ENCODE data around the gene GPX8.

Gene GPX8

GRCh38 chr5:55160493-55161209, 680 bp downstream of the GPX8 start:
- peak overlapping the region; percentile 84 to 93 (median 88) for H3K4me3 Mint-ChIP-seq
- H3K27ac Mint-ChIP-seq: peak overlapping the region; percentile 97 to 98 (median 98)
- H3K27me3 Mint-ChIP-seq (ENCODE audit: low read depth): peaks cover 12% of the 10 kb centered on the region
- no peaks in the 10 kb centered on the region for H3K9me3 Mint-ChIP-seq
- peaks cover 10% of the 10 kb centered on the region for H3K4me1 Mint-ChIP-seq
- H3K36me3 Mint-ChIP-seq (ENCODE audit: low read depth): peaks cover 17% of the 10 kb centered on the region
- no peak for TF ChIP-seq CTCF (IDR thresholded peaks at IDR 0.05; ENCODE audit: unreplicated experiment in 3 of 3)

DNA sequence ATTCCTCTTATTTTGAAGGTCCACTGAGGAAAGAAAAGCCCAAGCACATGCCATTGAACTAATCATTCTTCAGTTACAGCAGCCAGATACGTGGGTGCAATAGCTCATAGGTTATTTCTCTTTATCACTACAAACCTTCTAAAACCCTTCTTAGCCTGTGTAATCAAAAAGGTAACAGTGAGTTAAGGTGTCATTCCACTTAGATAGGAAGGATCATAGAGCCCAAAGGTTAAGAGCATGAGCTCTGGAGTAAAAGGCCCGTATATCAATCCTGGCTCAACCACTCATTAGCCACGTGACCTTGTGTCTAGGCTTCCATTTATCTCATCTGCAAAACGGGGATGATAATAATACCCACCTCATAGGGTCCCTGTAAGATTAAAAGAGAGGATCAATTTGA, 2.7 kb downstream of the GPX8 start:
- no peak for TF ChIP-seq CTCF (IDR thresholded peaks at IDR 0.05; ENCODE audit: unreplicated experiment in 3 of 3)
- peaks cover 10% of the 10 kb centered on the region for H3K4me1 Mint-ChIP-seq
- H3K36me3 Mint-ChIP-seq (ENCODE audit: low read depth): peaks cover 29% of the 10 kb centered on the region
- H3K9me3 Mint-ChIP-seq: no peaks in the 10 kb centered on the region
- H3K27ac Mint-ChIP-seq: no peak overlapping the region
- no peaks in the 10 kb centered on the region for H3K27me3 Mint-ChIP-seq (ENCODE audit: low read depth)
- H3K4me3 Mint-ChIP-seq: peak overlapping the region in 2 of 3 experiments; percentile 30 to 62

DNA sequence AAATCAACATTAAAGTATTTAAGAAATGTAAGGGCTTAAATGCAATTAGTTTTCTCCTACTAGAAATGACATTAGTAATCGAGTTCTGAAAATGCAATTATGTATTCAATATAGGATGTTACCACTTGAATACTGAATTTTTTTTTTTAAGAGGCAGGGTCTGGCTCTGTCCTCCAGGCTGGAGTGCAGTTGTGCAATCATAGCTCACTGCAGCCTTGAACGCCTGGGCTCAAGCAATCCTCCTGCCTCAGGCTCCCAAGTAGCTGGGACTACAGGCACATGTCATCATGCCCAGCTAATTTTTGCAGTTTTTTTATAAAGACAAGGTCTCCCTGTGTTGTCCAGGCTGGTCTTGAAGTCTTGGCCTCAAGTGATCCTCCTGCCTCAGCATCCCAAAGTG, 11.5 kb downstream of the GPX8 start:
- H3K9me3 Mint-ChIP-seq: no peaks in the 10 kb centered on the region
- H3K4me1 Mint-ChIP-seq: peaks cover 32% of the 10 kb centered on the region
- H3K36me3 Mint-ChIP-seq (ENCODE audit: low read depth): peaks cover 6% of the 10 kb centered on the region
- H3K4me3 Mint-ChIP-seq: peak overlapping the region in 2 of 3 experiments; percentile 86 to 89
- no peak for TF ChIP-seq CTCF (IDR thresholded peaks at IDR 0.05; ENCODE audit: unreplicated experiment in 3 of 3)
- peaks cover 46% of the 10 kb centered on the region for H3K27me3 Mint-ChIP-seq (ENCODE audit: low read depth)
- H3K27ac Mint-ChIP-seq: no peak overlapping the region

DNA sequence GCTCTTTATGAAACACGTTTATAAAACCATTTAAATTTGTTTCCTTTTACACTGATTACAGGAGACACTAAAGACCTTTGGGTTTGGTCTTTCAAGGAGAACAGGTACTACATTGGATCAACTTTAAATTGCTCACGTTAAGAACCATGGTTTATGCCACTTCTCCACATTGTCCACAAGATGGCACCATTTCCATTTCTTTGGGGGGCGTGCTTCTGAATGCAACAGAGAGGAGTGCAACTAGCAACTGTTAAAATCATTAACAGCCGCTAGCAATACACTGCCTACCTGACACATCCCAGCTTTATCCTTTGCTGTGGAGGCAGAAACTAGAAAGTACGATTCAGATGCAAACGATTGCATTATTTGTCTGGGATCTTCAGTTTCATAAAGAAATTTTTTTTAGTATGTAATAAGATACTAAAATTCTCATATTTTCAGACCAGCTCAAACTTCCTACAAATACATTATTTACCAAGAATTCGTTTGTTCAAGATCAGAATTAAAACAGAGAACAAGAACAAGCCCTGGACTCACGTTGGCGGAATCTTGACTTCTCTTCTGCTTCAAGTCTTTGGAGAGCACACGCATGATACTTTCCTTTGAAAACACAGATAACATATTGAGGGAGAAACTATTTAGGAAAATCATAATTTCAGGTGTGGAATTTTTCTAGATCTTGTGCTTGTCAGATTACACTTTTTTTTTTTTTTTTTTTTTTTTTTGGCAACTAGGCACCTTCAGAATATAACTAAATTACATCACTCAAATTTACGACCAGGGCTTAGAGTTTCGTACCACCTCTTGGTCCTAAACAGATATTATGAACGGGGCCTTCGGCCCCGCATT, 12.3 kb downstream of the GPX8 start:
- peak; percentile 87 for TF ChIP-seq CTCF (IDR thresholded peaks at IDR 0.05; ENCODE audit: unreplicated experiment in 3 of 3)
- Mint-ChIP-seq H3K27ac (no peak overlapping the region), H3K27me3 (ENCODE audit: low read depth) (peaks cover 54% of the 10 kb centered on the region), H3K4me1 (peaks cover 36% of the 10 kb centered on the region), H3K36me3 (ENCODE audit: low read depth) (no peaks in the 10 kb centered on the region), H3K4me3 (peak overlapping the region; percentile 86 to 89 (median 87)), H3K9me3 (no peaks in the 10 kb centered on the region)

- peaks cover 36% of the 10 kb centered on the region for H3K4me1 Mint-ChIP-seq
- H3K9me3 Mint-ChIP-seq: no peaks in the 10 kb centered on the region
- peaks cover 62% of the 10 kb centered on the region for H3K27me3 Mint-ChIP-seq (ENCODE audit: low read depth)
- no peak for TF ChIP-seq CTCF (IDR thresholded peaks at IDR 0.05; ENCODE audit: unreplicated experiment in 3 of 3)
- H3K4me3 Mint-ChIP-seq: peak within 1 kb of the TSS; percentile 86 to 89 (median 87)
- H3K27ac Mint-ChIP-seq: no peak within 1 kb of the TSS
- no peaks in the 10 kb centered on the region for H3K36me3 Mint-ChIP-seq (ENCODE audit: low read depth)
Observed at GRCh38 chr5:55172937-55173686, 13.1 kb downstream of the GPX8 start, which contains the start of gene CDC20B. TSS of gene CDC20B (minus strand) at chr5:55173177. CDS start at chr5:55173000, 177 bp downstream.

Measured in nephron (organoid).